Measurements from ENCODE around the gene NR3C1.

NR3C1 gene

DNA sequence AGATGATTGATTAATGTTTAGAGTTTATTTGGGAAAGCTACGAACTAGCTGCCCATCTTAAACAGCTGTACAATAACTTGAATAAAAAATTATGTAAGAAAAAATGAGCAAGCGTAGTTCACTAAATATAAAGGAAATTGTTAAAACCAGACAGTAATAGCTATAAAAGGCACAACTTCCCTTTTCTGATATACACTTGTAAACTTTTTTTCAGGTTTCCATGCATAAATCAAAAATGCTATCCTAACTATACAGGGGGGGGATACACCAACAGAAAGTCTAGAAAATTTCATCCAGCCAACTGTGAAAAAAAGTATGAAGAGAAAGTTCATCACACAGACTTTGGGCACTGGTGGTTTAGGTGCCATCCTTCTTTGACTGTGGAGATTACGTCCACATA is 122.3 kb downstream of the NR3C1 start:
- DNase-seq (ENCODE audit: low read depth): no peak
- TF ChIP-seq CTCF (IDR thresholded peaks at IDR 0.05; ENCODE audit: insufficient read depth, low read depth, low read length, missing control alignments): no peak
- H3K4me3 ChIP-seq (ENCODE audit: low read depth, low read length): no peak overlapping the region

DNA sequence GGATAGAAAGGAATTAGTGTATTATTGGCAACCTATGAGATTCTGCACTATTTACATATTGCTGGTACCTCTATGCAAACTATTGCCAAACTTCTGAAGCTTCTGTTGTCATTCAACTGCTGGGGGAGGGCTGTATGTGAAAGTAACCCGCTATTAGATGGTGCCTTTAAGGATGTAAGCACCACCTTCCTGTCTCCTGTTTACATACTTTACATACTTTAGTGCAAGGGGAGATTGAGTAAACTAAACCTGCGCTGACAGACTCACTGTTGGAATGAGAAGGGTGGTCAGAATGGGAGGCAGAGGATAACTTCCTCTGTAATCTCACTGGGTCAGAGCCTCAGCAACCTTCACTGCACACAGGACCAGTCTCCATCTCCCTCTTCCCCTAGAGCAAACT is 123.8 kb downstream of the NR3C1 start:
- DNase-seq (ENCODE audit: low read depth): no peak
- H3K4me3 ChIP-seq (ENCODE audit: low read depth, low read length): no peak overlapping the region

GRCh38 chr5:143277536-143277935 is 126.0 kb downstream of the NR3C1 start:
- H3K4me3 ChIP-seq (ENCODE audit: low read depth, low read length): no peak overlapping the region
- no peak for DNase-seq (ENCODE audit: low read depth)
- TF ChIP-seq CTCF (IDR thresholded peaks at IDR 0.05; ENCODE audit: insufficient read depth, low read depth, low read length, missing control alignments): no peak

More for the DNA sequence above, 123.8 kb downstream of the NR3C1 start:
- no peak for TF ChIP-seq CTCF (IDR thresholded peaks at IDR 0.05; ENCODE audit: insufficient read depth, low read depth, low read length, missing control alignments)

- TF ChIP-seq CTCF (IDR thresholded peaks at IDR 0.05; ENCODE audit: insufficient read depth, low read depth, low read length, missing control alignments): no peak
- DNase-seq (ENCODE audit: low read depth): no peak
- H3K4me3 ChIP-seq (ENCODE audit: low read depth, low read length): no peak overlapping the region
Measured at GRCh38 chr5:143275512-143276363, 127.7 kb downstream of the NR3C1 start.

DNA sequence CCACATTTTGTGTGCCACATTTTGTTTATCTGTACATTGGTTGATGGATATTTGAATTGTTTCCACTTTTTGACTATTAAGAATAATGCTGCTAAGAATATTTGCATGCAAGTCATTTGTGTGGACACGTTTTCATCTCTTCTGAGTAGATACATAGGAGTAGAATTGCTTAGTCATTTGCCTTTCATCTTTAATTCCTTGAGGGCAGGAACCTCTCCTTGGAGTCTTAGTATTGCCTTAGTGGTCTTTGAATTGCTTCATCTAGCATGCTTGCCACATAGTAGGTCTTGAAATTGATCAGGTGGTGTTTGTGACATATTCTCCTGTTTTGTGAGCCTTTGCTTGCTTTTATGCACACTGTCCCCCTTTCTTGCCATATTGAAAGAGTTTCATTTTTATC is 128.5 kb downstream of the NR3C1 start:
- DNase-seq (ENCODE audit: low read depth): no peak
- no peak overlapping the region for H3K4me3 ChIP-seq (ENCODE audit: low read depth, low read length)
- no peak for TF ChIP-seq CTCF (IDR thresholded peaks at IDR 0.05; ENCODE audit: insufficient read depth, low read depth, low read length, missing control alignments)

GRCh38 chr5:143271431-143271830 is 132.1 kb downstream of the NR3C1 start:
- H3K4me3 ChIP-seq (ENCODE audit: low read depth, low read length): no peak overlapping the region
- TF ChIP-seq CTCF (IDR thresholded peaks at IDR 0.05; ENCODE audit: insufficient read depth, low read depth, low read length, missing control alignments): no peak
- DNase-seq (ENCODE audit: low read depth): peak; percentile 33

GRCh38 chr5:143268388-143268787 is 135.1 kb downstream of the NR3C1 start:
- DNase-seq (ENCODE audit: low read depth): no peak
- H3K4me3 ChIP-seq (ENCODE audit: low read depth, low read length): no peak overlapping the region
- no peak for TF ChIP-seq CTCF (IDR thresholded peaks at IDR 0.05; ENCODE audit: insufficient read depth, low read depth, low read length, missing control alignments)
